Measurements from ENCODE around the gene SPAG17. TPM values are rescaled to one million over a fixed set of nuclear protein-coding genes. Genes with fewer than 3 reads are reported as not detected.

Gene SPAG17
- polyA plus RNA-seq, 1 donor (not counting 4 experiments of a cell fraction or from before 2014, with no cell fraction given): 0.52 TPM

DNA sequence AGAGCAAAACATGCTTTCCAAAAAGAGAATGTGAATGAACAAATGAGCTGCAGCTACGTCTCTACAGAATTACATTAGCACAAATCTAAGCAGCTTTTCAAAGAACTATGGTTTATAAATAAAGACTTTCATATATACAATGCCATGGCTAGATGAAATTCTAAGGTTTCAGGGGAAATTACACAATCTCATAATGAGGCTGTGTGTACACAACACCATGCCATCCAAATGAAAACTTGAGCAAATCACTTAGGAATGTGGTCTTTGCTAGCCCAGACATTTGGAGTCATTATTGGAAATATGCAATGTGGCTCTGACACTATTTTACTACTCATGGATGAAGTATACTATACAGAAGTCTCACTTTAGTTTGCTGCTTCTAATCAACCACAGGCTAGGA is 37.5 kb downstream of the SPAG17 start:
- Histone ChIP-seq H3K9me3 (ENCODE audit: control insufficient read depth, low read depth, low read length) (no peaks in the 10 kb centered on the region), H4K20me1 (ENCODE audit: control insufficient read depth, extremely low read depth, insufficient read depth, low read length) (no peaks in the 10 kb centered on the region), H3K4me1 (ENCODE audit: control insufficient read depth, extremely low read depth, insufficient read depth, low read length) (peaks cover 19% of the 10 kb centered on the region), H3K79me2 (ENCODE audit: control insufficient read depth, insufficient read depth, low read length) (no peaks in the 10 kb centered on the region), H3K4me2 (ENCODE audit: control insufficient read depth, extremely low read depth, insufficient read depth, low read depth, low read length) (peak overlapping the region; percentile 34), H3K9ac (ENCODE audit: control insufficient read depth, extremely low read depth, insufficient read depth, low read length) (no peak overlapping the region), H3K27ac (ENCODE audit: control insufficient read depth, insufficient read depth, low read length) (no peak overlapping the region), H2AFZ (ENCODE audit: control insufficient read depth, low read length) (no peak overlapping the region), H3K9me1 (ENCODE audit: control insufficient read depth, extremely low read depth, insufficient read depth, low read length) (no peaks in the 10 kb centered on the region), H3K4me3 (ENCODE audit: control insufficient read depth in 2 of 3, extremely low read depth in 1 of 3, insufficient read depth in 2 of 3, low read depth in 1 of 3, low read length in 3 of 3) (no peak overlapping the region), H3K36me3 (ENCODE audit: control insufficient read depth in 2 of 2, extremely low read depth in 1 of 2, insufficient read depth in 2 of 2, low read length in 2 of 2) (no peaks in the 10 kb centered on the region), H3K27me3 (ENCODE audit: control insufficient read depth, extremely low read depth, insufficient read depth, low read length) (no peaks in the 10 kb centered on the region)
- DNase-seq (ENCODE audit: low read depth, low spot score): no peak
- TF ChIP-seq EZH2 (IDR thresholded peaks at IDR 0.05; ENCODE audit: low read length) (no peak), CTCF (optimal IDR thresholded peaks at IDR 0.05 in 1 of 3, IDR thresholded peaks at IDR 0.05 in 1 of 3, conservative IDR thresholded peaks at IDR 0.05 in 1 of 3; ENCODE audit: extremely low read depth in 1 of 3, insufficient read depth in 2 of 3, low read length in 3 of 3) (no peak)
- dilution Hi-C loops (cut with MboI; ENCODE audit: extremely low pct_ligation_motif_present, low sequenced_read_pairs): no loop called here
- no peak for FAIRE-seq

- dilution Hi-C loops (cut with MboI; ENCODE audit: extremely low pct_ligation_motif_present, low sequenced_read_pairs): no loop called here
- Histone ChIP-seq H3K27me3 (ENCODE audit: control insufficient read depth, extremely low read depth, insufficient read depth, low read length) (no peaks in the 10 kb centered on the region), H3K9me3 (ENCODE audit: control insufficient read depth, low read depth, low read length) (no peaks in the 10 kb centered on the region), H3K4me1 (ENCODE audit: control insufficient read depth, extremely low read depth, insufficient read depth, low read length) (peaks cover 19% of the 10 kb centered on the region), H3K27ac (ENCODE audit: control insufficient read depth, insufficient read depth, low read length) (no peak overlapping the region), H3K9ac (ENCODE audit: control insufficient read depth, extremely low read depth, insufficient read depth, low read length) (no peak overlapping the region), H3K36me3 (ENCODE audit: control insufficient read depth in 2 of 2, extremely low read depth in 1 of 2, insufficient read depth in 2 of 2, low read length in 2 of 2) (no peaks in the 10 kb centered on the region), H3K79me2 (ENCODE audit: control insufficient read depth, insufficient read depth, low read length) (no peaks in the 10 kb centered on the region), H3K9me1 (ENCODE audit: control insufficient read depth, extremely low read depth, insufficient read depth, low read length) (no peaks in the 10 kb centered on the region), H4K20me1 (ENCODE audit: control insufficient read depth, extremely low read depth, insufficient read depth, low read length) (no peaks in the 10 kb centered on the region), H3K4me2 (ENCODE audit: control insufficient read depth, extremely low read depth, insufficient read depth, low read depth, low read length) (no peak overlapping the region), H3K4me3 (ENCODE audit: control insufficient read depth in 2 of 3, extremely low read depth in 1 of 3, insufficient read depth in 2 of 3, low read depth in 1 of 3, low read length in 3 of 3) (no peak overlapping the region), H2AFZ (ENCODE audit: control insufficient read depth, low read length) (no peak overlapping the region)
- TF ChIP-seq EZH2 (IDR thresholded peaks at IDR 0.05; ENCODE audit: low read length) (no peak), CTCF (optimal IDR thresholded peaks at IDR 0.05 in 1 of 3, IDR thresholded peaks at IDR 0.05 in 1 of 3, conservative IDR thresholded peaks at IDR 0.05 in 1 of 3; ENCODE audit: extremely low read depth in 1 of 3, insufficient read depth in 2 of 3, low read length in 3 of 3) (no peak)
- no peak for FAIRE-seq
- no peak for DNase-seq (ENCODE audit: low read depth, low spot score)
These were observed 39.3 kb downstream of the SPAG17 start for GRCh38 chr1:118145721-118146120.
